ENCODE measurements around the gene ARHGEF6.

DNA sequence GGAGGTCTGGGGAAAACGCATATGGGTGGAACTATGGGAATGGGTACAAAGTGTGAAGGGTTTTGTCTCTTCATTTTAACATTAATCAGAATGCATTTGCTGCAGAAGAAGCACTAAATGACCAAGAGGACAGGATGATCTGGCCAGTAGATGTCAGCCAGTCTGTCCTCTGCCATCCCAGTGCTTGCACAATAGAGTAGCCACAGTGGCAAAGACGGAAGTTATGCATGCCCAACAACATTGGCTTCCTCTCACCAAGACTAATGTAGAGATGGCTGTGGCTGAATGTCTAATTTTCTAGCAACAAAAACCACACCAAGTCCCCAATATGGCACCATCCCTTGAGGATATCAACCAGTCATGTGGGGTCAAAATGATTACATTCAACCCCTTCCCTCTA is 45.0 kb upstream of the ARHGEF6 start:
- TF ChIP-seq POLR2A (IDR thresholded peaks at IDR 0.05) = no peak
- TF ChIP-seq EP300 (IDR thresholded peaks at IDR 0.05) = no peak
- TF ChIP-seq, protein P1, sequence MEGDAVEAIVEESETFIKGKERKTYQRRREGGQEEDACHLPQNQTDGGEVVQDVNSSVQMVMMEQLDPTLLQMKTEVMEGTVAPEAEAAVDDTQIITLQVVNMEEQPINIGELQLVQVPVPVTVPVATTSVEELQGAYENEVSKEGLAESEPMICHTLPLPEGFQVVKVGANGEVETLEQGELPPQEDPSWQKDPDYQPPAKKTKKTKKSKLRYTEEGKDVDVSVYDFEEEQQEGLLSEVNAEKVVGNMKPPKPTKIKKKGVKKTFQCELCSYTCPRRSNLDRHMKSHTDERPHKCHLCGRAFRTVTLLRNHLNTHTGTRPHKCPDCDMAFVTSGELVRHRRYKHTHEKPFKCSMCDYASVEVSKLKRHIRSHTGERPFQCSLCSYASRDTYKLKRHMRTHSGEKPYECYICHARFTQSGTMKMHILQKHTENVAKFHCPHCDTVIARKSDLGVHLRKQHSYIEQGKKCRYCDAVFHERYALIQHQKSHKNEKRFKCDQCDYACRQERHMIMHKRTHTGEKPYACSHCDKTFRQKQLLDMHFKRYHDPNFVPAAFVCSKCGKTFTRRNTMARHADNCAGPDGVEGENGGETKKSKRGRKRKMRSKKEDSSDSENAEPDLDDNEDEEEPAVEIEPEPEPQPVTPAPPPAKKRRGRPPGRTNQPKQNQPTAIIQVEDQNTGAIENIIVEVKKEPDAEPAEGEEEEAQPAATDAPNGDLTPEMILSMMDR (IDR thresholded peaks at IDR 0.05) = no peak

All from tibial nerve (tissue), 4 donors.